Nephron progenitor cell (in vitro differentiated cells): ENCODE measurements around the gene SNRPA.

Source experiments
- DNase-seq: peaks from one replicate; pipeline ENCODE4 v3.0.0; 2021
- H3K27ac Mint-ChIP-seq: 2 replicates; pipeline ENCODE4 v1.8.0; 2021; ENCODE audit warnings: mild to moderate bottlenecking, moderate library complexity, mixed read lengths
- H3K27me3 Mint-ChIP-seq: 2 replicates; pipeline ENCODE4 v1.8.0; 2021; ENCODE audit warnings: mild to moderate bottlenecking, low read depth, mixed read lengths; ENCODE audit not compliant: poor library complexity
- H3K36me3 Mint-ChIP-seq: 2 replicates; pipeline ENCODE4 v1.8.0; 2021; ENCODE audit warnings: low read depth, mixed read lengths
- H3K4me1 Mint-ChIP-seq: 2 replicates; pipeline ENCODE4 v1.8.0; 2021; ENCODE audit warnings: mixed read lengths
- H3K4me3 Mint-ChIP-seq: 2 replicates; pipeline ENCODE4 v1.8.0; 2021; ENCODE audit warnings: mild to moderate bottlenecking, moderate library complexity, mixed read lengths
- H3K9me3 Mint-ChIP-seq: 2 replicates; pipeline ENCODE4 v1.8.0; 2021; ENCODE audit warnings: mild to moderate bottlenecking, moderate library complexity, mixed read lengths
- CTCF ChIP-seq: fragments of 200-600 bp; sonication (generic); IDR thresholded peaks from 2 replicates; pipeline ENCODE4 v1.5.0; 2021; ENCODE audit warnings: antibody characterized with exemption

The SNRPA gene

GRCh38 chr19:40705362-40705651, 45.7 kb upstream of the SNRPA start:
- Mint-ChIP-seq H3K4me1 (peaks cover 24% of the 10 kb centered on the region), H3K27me3 (no peaks in the 10 kb centered on the region), H3K27ac (no peak overlapping the region), H3K36me3 (peaks cover 58% of the 10 kb centered on the region), H3K4me3 (no peak overlapping the region), H3K9me3 (no peaks in the 10 kb centered on the region)
- no peak for DNase-seq
- no peak for TF ChIP-seq CTCF

DNA sequence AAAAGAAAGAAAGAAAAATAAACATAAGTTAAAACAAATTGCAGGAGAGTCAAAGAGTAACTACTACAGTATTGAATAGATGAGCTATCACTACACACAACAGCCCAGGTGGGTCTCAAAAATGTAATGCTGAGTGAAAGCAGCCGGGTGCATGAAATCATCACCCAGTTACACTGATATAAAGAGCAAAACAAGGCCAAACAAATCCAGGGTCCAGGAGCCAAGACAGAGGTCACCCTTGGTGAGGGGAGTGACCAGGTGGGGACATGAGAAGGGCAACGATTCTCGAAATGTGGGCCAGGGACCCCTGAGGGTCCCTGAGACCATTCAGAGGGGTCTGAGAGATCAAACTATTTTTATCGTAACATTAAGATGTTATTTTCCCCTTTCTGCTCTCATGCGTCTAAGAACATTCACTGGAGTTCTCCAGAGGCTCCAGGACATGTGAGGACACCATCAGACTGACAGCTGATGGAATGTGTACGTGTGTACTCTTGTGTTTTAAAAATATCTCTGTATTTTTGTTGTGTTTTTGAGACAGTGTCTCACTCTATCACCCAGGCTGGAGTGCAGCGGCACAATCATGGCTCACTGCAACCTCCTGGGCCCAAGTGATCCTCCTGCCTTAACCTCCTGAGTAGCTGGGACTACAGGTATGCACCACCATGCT, 44.9 kb upstream of the SNRPA start:
- no peaks in the 10 kb centered on the region for H3K9me3 Mint-ChIP-seq
- no peak for TF ChIP-seq CTCF
- peaks cover 24% of the 10 kb centered on the region for H3K4me1 Mint-ChIP-seq

GRCh38 chr19:40707615-40708014, 43.4 kb upstream of the SNRPA start:
- peaks cover 22% of the 10 kb centered on the region for H3K4me1 Mint-ChIP-seq
- no peak for TF ChIP-seq CTCF
- no peak overlapping the region for H3K4me3 Mint-ChIP-seq
- DNase-seq = no peak
- H3K27ac Mint-ChIP-seq = no peak overlapping the region
- peaks cover 57% of the 10 kb centered on the region for H3K36me3 Mint-ChIP-seq
- H3K9me3 Mint-ChIP-seq = no peaks in the 10 kb centered on the region
- no peaks in the 10 kb centered on the region for H3K27me3 Mint-ChIP-seq

More for the DNA sequence above, 44.9 kb upstream of the SNRPA start:
- H3K36me3 Mint-ChIP-seq = peaks cover 58% of the 10 kb centered on the region
- no peak for DNase-seq
- H3K27ac Mint-ChIP-seq = peak overlapping the region; percentile 91
- H3K4me3 Mint-ChIP-seq = no peak overlapping the region
- no peaks in the 10 kb centered on the region for H3K27me3 Mint-ChIP-seq

DNA sequence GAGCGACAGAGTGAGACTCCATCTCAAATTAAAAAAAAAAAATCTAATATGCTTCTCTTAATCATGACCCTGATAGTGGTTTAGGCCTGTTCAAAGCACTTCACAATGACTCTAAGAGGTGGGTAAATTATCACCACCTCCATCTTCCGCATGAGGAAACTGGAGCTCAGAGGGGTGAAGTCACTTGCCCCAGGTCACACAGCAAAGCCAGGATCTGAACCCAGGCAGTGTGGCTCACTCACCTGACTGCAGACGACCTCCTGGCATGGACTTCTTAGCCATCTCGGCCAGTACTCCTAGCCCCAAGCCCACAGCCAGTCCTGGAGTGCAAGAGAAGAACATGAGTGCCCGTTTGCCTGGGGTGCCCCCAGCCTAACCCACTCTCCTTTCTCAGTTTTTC, 41.2 kb upstream of the SNRPA start:
- peaks cover 56% of the 10 kb centered on the region for H3K36me3 Mint-ChIP-seq
- TF ChIP-seq CTCF = no peak
- H3K4me3 Mint-ChIP-seq = no peak overlapping the region
- H3K4me1 Mint-ChIP-seq = peaks cover 21% of the 10 kb centered on the region
- no peak for DNase-seq
- H3K9me3 Mint-ChIP-seq = no peaks in the 10 kb centered on the region
- no peak overlapping the region for H3K27ac Mint-ChIP-seq
- no peaks in the 10 kb centered on the region for H3K27me3 Mint-ChIP-seq

DNA sequence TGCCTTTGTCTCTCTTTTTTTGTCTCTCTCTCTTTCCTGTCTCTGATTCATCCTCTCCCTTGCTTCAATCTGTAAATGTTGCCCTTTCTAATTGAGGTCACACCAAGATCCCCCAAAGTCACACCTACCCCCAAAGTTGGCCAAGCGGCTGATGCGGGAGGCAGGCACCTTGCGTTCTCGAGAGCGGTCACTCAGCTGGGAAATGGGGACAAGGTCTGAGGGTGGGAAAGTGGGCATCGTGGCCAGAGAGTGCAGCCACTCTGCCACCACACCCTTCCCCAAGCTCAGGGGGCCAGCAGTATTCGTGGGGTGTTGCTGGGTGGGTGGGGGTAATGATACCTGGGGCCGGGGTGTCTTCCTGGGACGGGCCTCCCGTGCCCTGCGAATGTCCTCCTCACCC, 37.1 kb upstream of the SNRPA start:
- peak overlapping the region; percentile 14 for H3K27ac Mint-ChIP-seq
- H3K4me1 Mint-ChIP-seq = peaks cover 49% of the 10 kb centered on the region
- TF ChIP-seq CTCF = no peak
- H3K4me3 Mint-ChIP-seq = peak overlapping the region; percentile 94
- no peak for DNase-seq
- H3K9me3 Mint-ChIP-seq = no peaks in the 10 kb centered on the region
- no peaks in the 10 kb centered on the region for H3K27me3 Mint-ChIP-seq
- peaks cover 32% of the 10 kb centered on the region for H3K36me3 Mint-ChIP-seq

DNA sequence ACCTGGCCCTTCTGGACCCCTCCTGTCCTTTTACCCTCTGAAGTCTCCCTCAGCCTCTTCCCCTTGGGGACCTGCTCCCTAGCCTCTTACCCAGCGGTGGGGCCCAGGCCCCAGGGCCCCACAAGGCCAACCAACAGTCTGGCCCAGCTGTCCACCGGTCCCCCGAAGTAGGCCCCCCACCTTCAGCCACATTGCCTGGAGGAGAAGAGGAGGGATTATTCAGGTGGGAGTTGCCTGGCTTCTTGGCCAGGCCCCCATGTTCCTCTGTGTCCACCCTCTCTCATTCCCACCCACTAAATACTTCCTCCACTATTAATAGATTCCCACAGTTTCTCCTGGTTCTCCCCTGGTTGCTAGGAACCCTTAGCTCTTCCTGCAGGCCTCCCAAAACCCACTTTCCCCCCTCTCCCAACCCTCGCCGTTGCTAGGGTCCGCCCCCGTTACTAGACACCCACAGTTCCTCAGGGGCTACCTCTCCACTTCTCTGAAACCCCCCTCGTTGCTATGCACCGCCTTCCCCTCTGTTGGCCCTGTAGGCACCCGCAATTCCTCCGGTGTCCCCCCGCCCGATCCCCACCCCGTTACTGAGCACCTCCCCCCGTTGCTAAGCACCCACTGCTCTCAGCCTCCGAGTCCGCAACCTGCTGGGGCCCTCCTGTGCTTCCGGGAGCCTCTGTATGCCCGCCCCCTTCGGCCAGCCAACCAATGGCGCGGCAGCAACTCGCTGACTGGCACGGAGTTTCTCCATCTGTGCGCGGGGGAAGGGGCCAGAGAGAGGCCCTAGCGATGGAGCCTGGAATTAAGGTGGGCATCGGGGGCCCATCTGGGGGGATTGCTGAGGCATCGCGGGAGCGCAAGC, 36.3 kb upstream of the SNRPA start:
- peak overlapping the region; percentile 94 for H3K4me3 Mint-ChIP-seq

More for the DNA sequence above, 36.3 kb upstream of the SNRPA start:
- Mint-ChIP-seq H3K9me3 (no peaks in the 10 kb centered on the region), H3K4me1 (peaks cover 56% of the 10 kb centered on the region), H3K36me3 (peaks cover 25% of the 10 kb centered on the region), H3K27me3 (no peaks in the 10 kb centered on the region), H3K27ac (peak overlapping the region; percentile 91)
- TF ChIP-seq CTCF = no peak
- peak; percentile 95 for DNase-seq
